Measurements from ENCODE around the gene DIAPH2. TPM values are rescaled to one million over a fixed set of nuclear protein-coding genes. Genes with fewer than 3 reads are reported as not detected.

The DIAPH2 gene
- total RNA-seq, 1 experiment from 2014 or later, result 10.9 TPM

GRCh38 chrX:96692890-96693289 is 8.2 kb downstream of the DIAPH2 start:
- BruUV-seq (replicated peaks), result no TSS peak
- H3K9ac ChIP-seq (ENCODE audit: low read length), result no peak overlapping the region
- H2AFZ ChIP-seq (ENCODE audit: low read depth, low read length, poor library complexity, severe bottlenecking), result no peak overlapping the region
- no peak overlapping the region for H3K4me2 ChIP-seq (ENCODE audit: low read length)
- DNase-seq (ENCODE audit: low read depth, low spot score), result no peak
- H3K9me3 ChIP-seq (ENCODE audit: control insufficient read depth in 1 of 2, insufficient read depth in 1 of 2, low read depth in 1 of 2, low read length in 2 of 2), result no peaks in the 10 kb centered on the region
- RAD21 ChIA-PET (ENCODE audit: low non-redundant PET in 1 of 2, low total read pairs in 2 of 2, uncharacterized antibody in 2 of 2, unreplicated experiment in 2 of 2), result no interaction called here
- TF ChIP-seq SIN3A (IDR thresholded peaks at IDR 0.05; ENCODE audit: low read depth) (no peak), POLR2AphosphoS5 (IDR thresholded peaks at IDR 0.05; ENCODE audit: low read depth, low read length) (no peak), MAX (IDR thresholded peaks at IDR 0.05) (no peak), TCF7L2 (IDR thresholded peaks at IDR 0.05; ENCODE audit: borderline replicate concordance, extremely low read depth, insufficient read depth, insufficient read length) (no peak), SRF (IDR thresholded peaks at IDR 0.05; ENCODE audit: low read depth) (no peak), EZH2phosphoT487 (IDR thresholded peaks at IDR 0.05; ENCODE audit: borderline replicate concordance) (no peak), REST (IDR thresholded peaks at IDR 0.05; ENCODE audit: low read depth) (no peak)
- TF ChIP-seq, protein P1, sequence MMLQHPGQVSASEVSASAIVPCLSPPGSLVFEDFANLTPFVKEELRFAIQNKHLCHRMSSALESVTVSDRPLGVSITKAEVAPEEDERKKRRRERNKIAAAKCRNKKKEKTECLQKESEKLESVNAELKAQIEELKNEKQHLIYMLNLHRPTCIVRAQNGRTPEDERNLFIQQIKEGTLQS (IDR thresholded peaks at IDR 0.05), result no peak
- no peaks in the 10 kb centered on the region for H3K9me2 ChIP-seq (ENCODE audit: insufficient read depth)
- H3K79me2 ChIP-seq (ENCODE audit: insufficient read depth, low read length), result peaks cover 23% of the 10 kb centered on the region
- H3K4me3 ChIP-seq (replicated peaks in 1 of 2; ENCODE audit: low read depth in 1 of 2, low read length in 2 of 2), result no peak overlapping the region
- H3K27me3 ChIP-seq (ENCODE audit: insufficient read depth, low read length), result no peaks in the 10 kb centered on the region
- ATAC-seq, result no peak
- no peak overlapping the region for H3K27ac ChIP-seq (ENCODE audit: low read depth, low read length)
- intact Hi-C loops (cut with micrococcal nuclease), result no loop called here
- CTCF ChIA-PET, result no interaction called here
- no peaks in the 10 kb centered on the region for H3K4me1 ChIP-seq (ENCODE audit: control insufficient read depth in 1 of 2, insufficient read depth in 2 of 2, low read length in 2 of 2)
- no peaks in the 10 kb centered on the region for H3K36me3 ChIP-seq (ENCODE audit: control insufficient read depth in 1 of 2, insufficient read depth in 2 of 2, low read length in 2 of 2)
- no peaks in the 10 kb centered on the region for H4K20me1 ChIP-seq (ENCODE audit: insufficient read depth)
- POLR2A ChIA-PET, result no interaction called here

Measured in HCT116 (cell line).